Hematopoietic multipotent progenitor cell treated with erythropoietin and hydrocortisone succinate and interleukin-3 and kit ligand, for 6 days (in vitro differentiated cells): ENCODE data around the gene ZNF189.

Experiments
- DNase-seq: peaks from one replicate; pipeline ENCODE4 v3.0.0-alpha.2; 2015

ZNF189 gene

GRCh38 chr9:101421653-101422065, 23.0 kb downstream of the ZNF189 start:
- no peak for DNase-seq

- no peak for DNase-seq
These were observed 28.7 kb downstream of the ZNF189 start for GRCh38 chr9:101427358-101427757.

- DNase-seq = no peak
These were observed 29.5 kb downstream of the ZNF189 start for GRCh38 chr9:101427957-101428655.

GRCh38 chr9:101428909-101429308, 30.3 kb downstream of the ZNF189 start:
- DNase-seq = no peak

- no peak for DNase-seq
These were observed 31.1 kb downstream of the ZNF189 start for GRCh38 chr9:101429736-101430135.

- DNase-seq = no peak
These were observed 33.5 kb downstream of the ZNF189 start for GRCh38 chr9:101432171-101432570.

GRCh38 chr9:101432740-101433139, 34.1 kb downstream of the ZNF189 start:
- no peak for DNase-seq

GRCh38 chr9:101433229-101433628, 34.6 kb downstream of the ZNF189 start:
- no peak for DNase-seq

- no peak for DNase-seq
These were observed 36.3 kb downstream of the ZNF189 start for GRCh38 chr9:101434998-101435397.

GRCh38 chr9:101435601-101436079, 37.0 kb downstream of the ZNF189 start, which contains the start of gene ALDOB:
ALDOB (minus strand) TSS chr9:101435774; CDS start chr9:101430887, 4,887 bp downstream.
- no peak for DNase-seq

GRCh38 chr9:101437806-101438232, 39.2 kb downstream of the ZNF189 start:
- no peak for DNase-seq

- no peak for DNase-seq
These were observed 39.9 kb downstream of the ZNF189 start for GRCh38 chr9:101438523-101438922.

GRCh38 chr9:101440714-101441230, 42.1 kb downstream of the ZNF189 start:
- DNase-seq = no peak

GRCh38 chr9:101442318-101442717, 43.7 kb downstream of the ZNF189 start:
- no peak for DNase-seq

- DNase-seq = no peak
These were observed 44.1 kb downstream of the ZNF189 start for GRCh38 chr9:101442736-101443135.

- no peak for DNase-seq
These were observed 44.7 kb downstream of the ZNF189 start for GRCh38 chr9:101443364-101443771.

GRCh38 chr9:101445353-101446029, 46.8 kb downstream of the ZNF189 start:
- DNase-seq = no peak

- DNase-seq = no peak
These were observed 48.1 kb downstream of the ZNF189 start for GRCh38 chr9:101446732-101447131.

GRCh38 chr9:101448680-101449070, 50.0 kb downstream of the ZNF189 start:
- DNase-seq = no peak

GRCh38 chr9:101449071-101449721, 50.5 kb downstream of the ZNF189 start:
- DNase-seq = peak; percentile 77

GRCh38 chr9:101450931-101451330, 52.3 kb downstream of the ZNF189 start:
- DNase-seq = no peak

- DNase-seq = no peak
These were observed 52.8 kb downstream of the ZNF189 start for GRCh38 chr9:101451498-101451897.

- DNase-seq = no peak
These were observed 55.3 kb downstream of the ZNF189 start for GRCh38 chr9:101453776-101454570.
